OCI-LY1 (cell line): ENCODE data around the gene ARHGAP28.

Experiments used
- H2AFZ ChIP-seq: fragments of 200-600 bp; sonication (generic), shearing (Covaris generic); 2 replicates; pipeline ENCODE4 v1.6.0; 2014; ENCODE audit warnings: antibody characterized with exemption, mild to moderate bottlenecking, low read length
- H3F3A ChIP-seq: fragments of 200-600 bp; sonication (generic), shearing (Covaris generic); 2 replicates; pipeline ENCODE4 v1.6.0; 2014; ENCODE audit warnings: mild to moderate bottlenecking, antibody characterized with exemption, low read length, moderate library complexity; ENCODE audit not compliant: insufficient read depth
- H3K27ac ChIP-seq: fragments of 200-600 bp; sonication (generic); 2 replicates; pipeline ENCODE4 v1.5.1; 2014; ENCODE audit warnings: low read length, mixed run types, mild to moderate bottlenecking, low read depth; ENCODE audit not compliant: poor library complexity, severe bottlenecking
- H3K27me3 ChIP-seq: fragments of 200-600 bp; sonication (generic); 2 replicates; pipeline ENCODE4 v1.6.0; 2014; ENCODE audit warnings: antibody characterized with exemption, mild to moderate bottlenecking, low read length, moderate library complexity; ENCODE audit not compliant: insufficient read depth
- H3K36me3 ChIP-seq: fragments of 200-600 bp; sonication (generic); 2 replicates; pipeline ENCODE4 v1.6.1; 2014; ENCODE audit warnings: mild to moderate bottlenecking, antibody characterized with exemption, low read length, moderate library complexity, mixed read lengths; ENCODE audit not compliant: insufficient read depth
- H3K4me1 ChIP-seq: fragments of 200-600 bp; sonication (generic); 2 replicates; pipeline ENCODE4 v1.5.1; 2014; ENCODE audit warnings: mild to moderate bottlenecking, low read length, moderate library complexity; ENCODE audit not compliant: insufficient read depth, severe bottlenecking
- H3K4me2 ChIP-seq: fragments of 200-600 bp; sonication (generic), shearing (Covaris generic); 2 replicates; pipeline ENCODE4 v1.6.1; 2014; ENCODE audit warnings: low read length
- H3K4me3 ChIP-seq: fragments of 200-600 bp; sonication (generic); 2 replicates; pipeline ENCODE4 v1.5.1; 2014; ENCODE audit warnings: low read length, low read depth, mild to moderate bottlenecking, mixed read lengths; ENCODE audit not compliant: poor library complexity, severe bottlenecking
- H3K79me2 ChIP-seq: fragments of 200-600 bp; shearing (Covaris generic); 2 replicates; pipeline ENCODE4 v1.6.1; 2016; ENCODE audit warnings: mixed run types, low read length, mixed read lengths; ENCODE audit not compliant: insufficient read depth
- H3K9ac ChIP-seq: fragments of 200-600 bp; sonication (generic), shearing (Covaris generic); 2 replicates; pipeline ENCODE4 v1.6.1; 2014; ENCODE audit warnings: mild to moderate bottlenecking, low read length, mixed read lengths
- H3K9me2 ChIP-seq: fragments of 200-600 bp; sonication (generic), shearing (Covaris generic); 2 replicates; pipeline ENCODE4 v1.6.1; 2014; ENCODE audit warnings: low read depth, mild to moderate bottlenecking, low read length, mixed read lengths
- H3K9me3 ChIP-seq: fragments of 200-600 bp; shearing (Covaris generic); 2 replicates; pipeline ENCODE4 v1.6.1; 2014; ENCODE audit warnings: low read length, mixed read lengths
- H4K20me1 ChIP-seq: fragments of 200-600 bp; sonication (generic), shearing (Covaris generic); 2 replicates; pipeline ENCODE4 v1.6.0; 2016; ENCODE audit warnings: mild to moderate bottlenecking, low read length; ENCODE audit not compliant: insufficient read depth
- EZH2 ChIP-seq: fragments of 200-600 bp; sonication (generic), shearing (Covaris generic); IDR thresholded peaks from 2 replicates; pipeline ENCODE4 v1.8.0; 2017; ENCODE audit warnings: borderline replicate concordance, mixed run types, mild to moderate bottlenecking, antibody characterized with exemption, low read length, moderate library complexity, mixed read lengths
- TF ChIP-seq, protein P1 (sequence below): fragments of 200-600 bp; sonication (generic), shearing (Covaris generic); IDR thresholded peaks from 2 replicates; pipeline ENCODE4 v1.5.1; 2017; ENCODE audit warnings: mild to moderate bottlenecking, antibody characterized with exemption, low read length, moderate library complexity, mixed read lengths

The ARHGAP28 gene

DNA sequence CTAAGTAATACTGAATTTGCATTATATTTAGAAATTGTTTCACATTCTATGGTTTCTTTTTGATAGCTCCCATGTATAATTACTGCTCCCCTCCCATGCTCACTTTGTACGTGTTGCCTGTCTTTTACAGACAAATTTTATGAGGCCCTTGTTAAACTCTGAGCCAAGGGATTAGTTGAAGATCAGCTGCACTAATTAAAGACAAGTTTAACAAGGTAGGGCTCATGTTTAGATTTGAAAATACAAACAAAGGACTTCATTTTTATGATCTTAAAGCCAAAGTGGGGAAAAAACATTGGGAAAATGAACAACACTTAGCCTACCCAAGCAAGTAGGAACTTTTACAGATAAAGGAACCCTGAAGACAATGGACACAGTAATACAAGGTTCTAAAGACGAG, 46.2 kb downstream of the ARHGAP28 start:
- Histone ChIP-seq H3K9me2 (no peaks in the 10 kb centered on the region), H4K20me1 (no peaks in the 10 kb centered on the region), H3K9me3 (no peaks in the 10 kb centered on the region), H3K27ac (no peak overlapping the region), H3K4me1 (no peaks in the 10 kb centered on the region), H2AFZ (no peak overlapping the region), H3K79me2 (no peaks in the 10 kb centered on the region), H3K4me2 (no peak overlapping the region), H3K27me3 (no peaks in the 10 kb centered on the region), H3K4me3 (no peak overlapping the region), H3F3A (no peaks in the 10 kb centered on the region), H3K9ac (no peak overlapping the region), H3K36me3 (no peaks in the 10 kb centered on the region)
- TF ChIP-seq, protein P1, sequence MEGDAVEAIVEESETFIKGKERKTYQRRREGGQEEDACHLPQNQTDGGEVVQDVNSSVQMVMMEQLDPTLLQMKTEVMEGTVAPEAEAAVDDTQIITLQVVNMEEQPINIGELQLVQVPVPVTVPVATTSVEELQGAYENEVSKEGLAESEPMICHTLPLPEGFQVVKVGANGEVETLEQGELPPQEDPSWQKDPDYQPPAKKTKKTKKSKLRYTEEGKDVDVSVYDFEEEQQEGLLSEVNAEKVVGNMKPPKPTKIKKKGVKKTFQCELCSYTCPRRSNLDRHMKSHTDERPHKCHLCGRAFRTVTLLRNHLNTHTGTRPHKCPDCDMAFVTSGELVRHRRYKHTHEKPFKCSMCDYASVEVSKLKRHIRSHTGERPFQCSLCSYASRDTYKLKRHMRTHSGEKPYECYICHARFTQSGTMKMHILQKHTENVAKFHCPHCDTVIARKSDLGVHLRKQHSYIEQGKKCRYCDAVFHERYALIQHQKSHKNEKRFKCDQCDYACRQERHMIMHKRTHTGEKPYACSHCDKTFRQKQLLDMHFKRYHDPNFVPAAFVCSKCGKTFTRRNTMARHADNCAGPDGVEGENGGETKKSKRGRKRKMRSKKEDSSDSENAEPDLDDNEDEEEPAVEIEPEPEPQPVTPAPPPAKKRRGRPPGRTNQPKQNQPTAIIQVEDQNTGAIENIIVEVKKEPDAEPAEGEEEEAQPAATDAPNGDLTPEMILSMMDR, result no peak

DNA sequence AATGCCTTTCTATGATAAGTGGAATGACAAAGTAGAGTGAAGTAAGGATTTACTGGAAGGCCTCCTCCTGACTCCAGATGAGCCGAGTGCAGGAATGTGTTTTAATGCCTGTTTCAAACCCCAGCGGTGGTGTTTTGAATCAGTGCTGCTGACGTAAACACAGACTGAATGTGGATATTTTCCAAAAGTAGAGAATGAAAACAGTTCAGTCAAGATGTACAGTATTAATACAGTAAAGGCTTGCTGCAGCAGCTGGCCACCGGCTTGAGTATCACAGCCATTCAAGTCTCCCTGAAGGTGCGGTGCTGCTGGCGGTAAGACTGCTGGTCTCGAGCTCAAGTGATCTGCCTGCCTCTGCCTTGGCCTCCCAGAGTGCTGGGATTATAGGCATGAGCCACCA, 46.7 kb downstream of the ARHGAP28 start:
- no peak for TF ChIP-seq EZH2
- H4K20me1 ChIP-seq, result no peaks in the 10 kb centered on the region

GRCh38 chr18:6777509-6777908, 48.0 kb downstream of the ARHGAP28 start:
- H3K4me2 ChIP-seq, result no peak overlapping the region
- H3K9me2 ChIP-seq, result no peaks in the 10 kb centered on the region
- H3K79me2 ChIP-seq, result no peaks in the 10 kb centered on the region
- H4K20me1 ChIP-seq, result no peaks in the 10 kb centered on the region
- no peak overlapping the region for H2AFZ ChIP-seq
- TF ChIP-seq, protein P1, result no peak
- TF ChIP-seq EZH2, result no peak
- no peak overlapping the region for H3K27ac ChIP-seq
- H3K4me1 ChIP-seq, result no peaks in the 10 kb centered on the region
- no peaks in the 10 kb centered on the region for H3K9me3 ChIP-seq
- no peaks in the 10 kb centered on the region for H3F3A ChIP-seq
- no peak overlapping the region for H3K9ac ChIP-seq
- no peaks in the 10 kb centered on the region for H3K36me3 ChIP-seq
- H3K27me3 ChIP-seq, result no peaks in the 10 kb centered on the region
- H3K4me3 ChIP-seq, result no peak overlapping the region

More for the DNA sequence above, 46.7 kb downstream of the ARHGAP28 start:
- Histone ChIP-seq H2AFZ (no peak overlapping the region), H3K36me3 (no peaks in the 10 kb centered on the region), H3K27ac (no peak overlapping the region), H3K4me1 (no peaks in the 10 kb centered on the region), H3K9me3 (no peaks in the 10 kb centered on the region), H3K9ac (no peak overlapping the region), H3F3A (no peaks in the 10 kb centered on the region), H3K4me2 (no peak overlapping the region), H3K27me3 (no peaks in the 10 kb centered on the region), H3K79me2 (no peaks in the 10 kb centered on the region), H3K4me3 (no peak overlapping the region), H3K9me2 (no peaks in the 10 kb centered on the region)

- Histone ChIP-seq H3K9me3 (no peaks in the 10 kb centered on the region), H2AFZ (no peak overlapping the region), H3K4me1 (no peaks in the 10 kb centered on the region), H3K4me3 (no peak overlapping the region), H3K79me2 (no peaks in the 10 kb centered on the region), H3K9ac (no peak overlapping the region), H3K36me3 (no peaks in the 10 kb centered on the region), H3K9me2 (no peaks in the 10 kb centered on the region), H3K27ac (no peak overlapping the region), H3F3A (no peaks in the 10 kb centered on the region), H4K20me1 (no peaks in the 10 kb centered on the region), H3K27me3 (no peaks in the 10 kb centered on the region), H3K4me2 (no peak overlapping the region)
- TF ChIP-seq, protein P1, result no peak
- TF ChIP-seq EZH2, result no peak
These were observed 49.1 kb downstream of the ARHGAP28 start for GRCh38 chr18:6778459-6779247.
